Mucosa of descending colon (tissue), 3 donors: ENCODE data around the gene DLGAP1. TPM values are rescaled to one million over a fixed set of nuclear protein-coding genes. Genes with fewer than 3 reads are reported as not detected.
"Not testable (repeated sequence)": the region's sequence is repeated elsewhere in the genome, so short reads cannot be mapped to it uniquely, and the experiment has no call there.

Source experiments
- ATAC-seq: fragments of 200-7000 bp; cut with Tn5 transposase; one replicate; pipeline ENCODE4 v1.9.1; 2020; ENCODE audit warnings: mild to moderate bottlenecking, moderate library complexity
- DNase-seq, 3 donors: peaks; one replicate each; pipeline ENCODE4 v3.0.0-alpha.2; 2020
- H3K36me3 ChIP-seq: fragments of 200-600 bp; one replicate; pipeline ENCODE4 v1.8.0; 2021; ENCODE audit warnings: low read depth, mild to moderate bottlenecking
- H3K4me1 ChIP-seq: fragments of 200-600 bp; one replicate; pipeline ENCODE4 v1.8.0; 2021; ENCODE audit warnings: low read depth, mild to moderate bottlenecking
- H3K4me3 ChIP-seq: fragments of 200-600 bp; one replicate; pipeline ENCODE4 v1.8.0; 2021; ENCODE audit warnings: mild to moderate bottlenecking
- H3K9me3 ChIP-seq: fragments of 200-600 bp; one replicate; pipeline ENCODE4 v1.8.0; 2021; ENCODE audit warnings: mild to moderate bottlenecking
- CTCF ChIP-seq: fragments of 200-600 bp; IDR thresholded peaks from one replicate; pipeline ENCODE4 v1.8.0; 2022; ENCODE audit warnings: antibody characterized with exemption, mild to moderate bottlenecking
- intact Hi-C, 2 donors: fragments of 100-400 bp; cut with DNase I in 1 of 2; cut with micrococcal nuclease in 1 of 2; formaldehyde crosslinking; loops; one replicate each; pipeline versions ENCODE4 v1.11.0 to v1.11.1; 2022; cut with DNase I, micrococcal nuclease
- total RNA-seq, 3 donors: library from RNA; stranded (reverse); fragmentation: NEBNext Ultra II Directional in 2 of 3; extraction: Animal tissue kit (Norgen Biotek cat#: 25700) in 2 of 3; gene quantifications; one replicate each; pipeline versions ENCODE4 v1.2.1 to v1.2.4, GENCODE V29; 2021 to 2023
- donor health status: DM: no; HTN: no; CAD: no; lungs with moderate emphysema.
- donor health status: DM: no; HTN: no; CAD: no.
- donor health status: DM: no; HTN: yes; CAD: no.

Gene DLGAP1
- total RNA-seq, 3 donors from 2014 or later = 0.46 to 6.8 (median 4.1) TPM

GRCh38 chr18:3652380-3653262 is 802.5 kb downstream of the DLGAP1 start:
- intact Hi-C loops = no loop called here
- peak; percentile 89 for ATAC-seq
- peak in 2 of 3 donors; percentile 43 to 75 for DNase-seq
- TF ChIP-seq CTCF = no peak
- Histone ChIP-seq H3K4me1 (peaks cover 17% of the 10 kb centered on the region), H3K36me3 (no peaks in the 10 kb centered on the region), H3K4me3 (no peak overlapping the region), H3K9me3 (no peaks in the 10 kb centered on the region)

- Histone ChIP-seq H3K9me3 (no peaks in the 10 kb centered on the region), H3K36me3 (no peaks in the 10 kb centered on the region), H3K4me1 (peaks cover 17% of the 10 kb centered on the region), H3K4me3 (no peak overlapping the region)
- ATAC-seq (no peak), DNase-seq (no peak)
- intact Hi-C loops = no loop called here
- no peak for TF ChIP-seq CTCF
Measured at GRCh38 chr18:3651266-3651665, 803.8 kb downstream of the DLGAP1 start.

GRCh38 chr18:3650521-3651042 is 804.5 kb downstream of the DLGAP1 start:
- ATAC-seq, H3K36me3 ChIP-seq, DNase-seq, intact Hi-C loops, H3K4me3 ChIP-seq, H3K9me3 ChIP-seq: not testable (repeated sequence)
- peaks cover 11% of the 10 kb centered on the region for H3K4me1 ChIP-seq

GRCh38 chr18:3649633-3650426 is 805.3 kb downstream of the DLGAP1 start:
- DNase-seq (no peak), ATAC-seq (no peak)
- Histone ChIP-seq H3K4me3 (no peak overlapping the region), H3K36me3 (no peaks in the 10 kb centered on the region), H3K4me1 (peaks cover 8% of the 10 kb centered on the region), H3K9me3 (no peaks in the 10 kb centered on the region)
- TF ChIP-seq CTCF = no peak
- intact Hi-C loops = no loop called here

- Histone ChIP-seq H3K4me3 (no peak overlapping the region), H3K36me3 (no peaks in the 10 kb centered on the region), H3K4me1 (peaks cover 8% of the 10 kb centered on the region), H3K9me3 (no peaks in the 10 kb centered on the region)
- ATAC-seq (no peak), DNase-seq (no peak)
- no peak for TF ChIP-seq CTCF
- intact Hi-C loops = no loop called here
Measured at GRCh38 chr18:3649135-3649632, 805.9 kb downstream of the DLGAP1 start.
